H1 (cell line): ENCODE results near the gene FLT3. TPM values are rescaled to one million over a fixed set of nuclear protein-coding genes. Genes with fewer than 3 reads are reported as not detected.

Experiments
- CTCF ChIA-PET: fragments of 300-600 bp; sonication (Branson Sonifier 250); formaldehyde crosslinking; loops from one replicate; lab custom pipeline; 2021; ENCODE audit not compliant: partially characterized antibody; lab: Charles Lee
- POLR2A ChIA-PET: fragments of 300-600 bp; sonication (Branson Sonifier 250); formaldehyde crosslinking; loops from one replicate; lab custom pipeline; 2021; ENCODE audit warnings: inconsistent platforms; ENCODE audit not compliant: partially characterized antibody; lab: Charles Lee
- DNase-seq, 2 experiments: peaks; one replicate each; pipeline versions ENCODE4 v3.0.0 to v3.0.0-alpha.2; 2010 to 2022; ENCODE audit warnings: low spot score in 2 of 2, low read depth in 1 of 2, mixed read lengths in 1 of 2
- FAIRE-seq: peaks from 2 replicates; lab custom pipeline; 2011; peaks lifted over from hg19 to GRCh38; lab: Jason Lieb, UNC
- H2AFZ ChIP-seq: 2 replicates; pipeline ENCODE4 v1.8.1; 2012; ENCODE audit warnings: low read length, inconsistent platforms
- H2AK5ac ChIP-seq: 2 replicates; pipeline ENCODE4 v1.6.1; 2013; ENCODE audit warnings: low read depth, low read length
- H2BK120ac ChIP-seq: replicated peaks from 2 replicates; pipeline ENCODE3; 2013; ENCODE audit warnings: low read depth, low read length, inconsistent platforms
- H2BK12ac ChIP-seq: 2 replicates; pipeline ENCODE4 v1.6.1; 2013; ENCODE audit warnings: low read depth, low read length
- H2BK15ac ChIP-seq: 2 replicates; pipeline ENCODE4 v1.6.1; 2013; ENCODE audit warnings: low read length
- H2BK20ac ChIP-seq: 2 replicates; pipeline ENCODE4 v1.6.1; 2013; ENCODE audit warnings: low read length
- H2BK5ac ChIP-seq: 2 replicates; pipeline ENCODE4 v1.6.1; 2013; ENCODE audit warnings: low read depth, low read length
- H3K14ac ChIP-seq: 2 replicates; pipeline ENCODE4 v1.6.1; 2013; ENCODE audit warnings: inconsistent platforms; ENCODE audit not compliant: insufficient read length
- H3K18ac ChIP-seq: 2 replicates; pipeline ENCODE4 v1.6.1; 2013; ENCODE audit warnings: low read length; ENCODE audit errors: extremely low read depth
- H3K23ac ChIP-seq: 2 replicates; pipeline ENCODE4 v1.6.1; 2013; ENCODE audit warnings: inconsistent platforms; ENCODE audit not compliant: insufficient read length
- H3K23me2 ChIP-seq: 2 replicates; pipeline ENCODE4 v1.6.1; 2013; ENCODE audit warnings: low read depth, low read length
- H3K27ac ChIP-seq: 2 replicates; pipeline ENCODE4 v1.6.1; 2011; ENCODE audit warnings: low read depth, low read length, inconsistent platforms
- H3K27me3 ChIP-seq, 4 experiments: replicated peaks in 1 of 4; 1 replicate in 1 of 4; 2 replicates in 3 of 4; pipeline versions ENCODE4 v1.6.1 to v1.8.1; 2011 to 2013; ENCODE audit warnings: low read length in 3 of 4, mild to moderate bottlenecking in 3 of 4, inconsistent platforms in 2 of 4, mixed read lengths in 2 of 4, moderate library complexity in 1 of 4; ENCODE audit not compliant: control insufficient read depth in 3 of 4, insufficient read depth in 3 of 4; ENCODE audit errors: extremely low read depth in 1 of 4
- H3K36me3 ChIP-seq, 4 experiments: 2 replicates each; pipeline versions ENCODE4 v1.6.1 to v1.8.1; 2011 to 2013; ENCODE audit warnings: mild to moderate bottlenecking in 4 of 4, low read length in 3 of 4, moderate library complexity in 2 of 4, control low read depth in 1 of 4, inconsistent platforms in 1 of 4; ENCODE audit not compliant: insufficient read depth in 4 of 4, control insufficient read depth in 2 of 4
- H3K4ac ChIP-seq: replicated peaks from 2 replicates; pipeline ENCODE3; 2013; ENCODE audit warnings: low read length, low read depth, mixed read lengths, inconsistent platforms; ENCODE audit not compliant: insufficient read length
- H3K4me1 ChIP-seq, 4 experiments: replicated peaks in 1 of 4; 1 replicate in 1 of 4; 2 replicates in 3 of 4; pipeline versions ENCODE4 v1.6.1 to v1.8.1; 2011 to 2013; ENCODE audit warnings: low read length in 3 of 4, inconsistent platforms in 2 of 4, mixed read lengths in 1 of 4; ENCODE audit not compliant: insufficient read depth in 4 of 4, control insufficient read depth in 3 of 4
- H3K4me2 ChIP-seq, 2 experiments: 2 replicates each; pipeline versions ENCODE4 v1.6.1 to v1.8.1; 2011 to 2013; ENCODE audit warnings: low read depth in 2 of 2, low read length in 2 of 2, control low read depth in 1 of 2, inconsistent platforms in 1 of 2, mild to moderate bottlenecking in 1 of 2; ENCODE audit not compliant: insufficient read depth in 1 of 2
- H3K4me3 ChIP-seq, 4 experiments: fragments of 200-600, 300-600 bp in 1 of 4; sonication (generic), shearing (Covaris generic), sonication (Bioruptor Twin) in 1 of 4; 2 replicates each; pipeline versions ENCODE4 v1.5.1 to v1.8.1; 2011 to 2016; ENCODE audit warnings: low read length in 4 of 4, low read depth in 3 of 4, control low read depth in 2 of 4, inconsistent platforms in 2 of 4, mild to moderate bottlenecking in 2 of 4, mixed read lengths in 1 of 4, moderate library complexity in 1 of 4; ENCODE audit not compliant: insufficient read depth in 2 of 4; ENCODE audit errors: extremely low read depth in 1 of 4
- H3K56ac ChIP-seq: replicated peaks from 2 replicates; pipeline ENCODE3; 2013; ENCODE audit warnings: low read depth, mild to moderate bottlenecking, mixed read lengths, low read length, inconsistent platforms; ENCODE audit not compliant: insufficient read length
- H3K79me1 ChIP-seq: 2 replicates; pipeline ENCODE4 v1.6.1; 2013; ENCODE audit warnings: low read depth, low read length, control low read depth
- H3K79me2 ChIP-seq, 2 experiments: 2 replicates each; pipeline versions ENCODE4 v1.6.1 to v1.8.1; 2012 to 2013; ENCODE audit warnings: low read length in 2 of 2, mild to moderate bottlenecking in 2 of 2, inconsistent platforms in 1 of 2; ENCODE audit not compliant: insufficient read depth in 2 of 2, control insufficient read depth in 1 of 2
- H3K9ac ChIP-seq, 4 experiments: replicated peaks in 1 of 4; 1 replicate in 1 of 4; 2 replicates in 3 of 4; pipeline versions ENCODE4 v1.6.1 to v1.8.1; 2011 to 2013; ENCODE audit warnings: low read depth in 3 of 4, low read length in 3 of 4, control low read depth in 2 of 4, mild to moderate bottlenecking in 2 of 4, moderate library complexity in 2 of 4, inconsistent platforms in 1 of 4; ENCODE audit errors: extremely low read depth in 1 of 4
- H3K9me3 ChIP-seq, 2 experiments: 2 replicates each; pipeline versions ENCODE4 v1.6.1 to v1.8.1; 2012 to 2013; ENCODE audit warnings: mild to moderate bottlenecking in 2 of 2, moderate library complexity in 2 of 2, control low read depth in 1 of 2, inconsistent platforms in 1 of 2, low read depth in 1 of 2, low read length in 1 of 2, mixed read lengths in 1 of 2; ENCODE audit not compliant: insufficient read depth in 2 of 2
- H4K20me1 ChIP-seq, 2 experiments: replicated peaks in 1 of 2; 2 replicates each; pipeline versions ENCODE3 to v1.8.1; 2011 to 2013; ENCODE audit warnings: inconsistent platforms in 2 of 2, low read length in 2 of 2, mild to moderate bottlenecking in 1 of 2; ENCODE audit not compliant: insufficient read depth in 2 of 2, control insufficient read depth in 1 of 2
- H4K5ac ChIP-seq: 2 replicates; pipeline ENCODE4 v1.6.1; 2013; ENCODE audit warnings: low read length, low read depth, mixed read lengths, inconsistent platforms; ENCODE audit not compliant: insufficient read length
- H4K8ac ChIP-seq: 2 replicates; pipeline ENCODE4 v1.8.0; 2013; ENCODE audit warnings: mild to moderate bottlenecking, moderate library complexity, low read length, inconsistent platforms; ENCODE audit not compliant: insufficient read depth; ENCODE audit errors: extremely low read depth
- H4K91ac ChIP-seq: replicated peaks from 2 replicates; pipeline ENCODE3; 2013; ENCODE audit warnings: low read length, mixed read lengths, inconsistent platforms; ENCODE audit not compliant: insufficient read length
- BRCA1 ChIP-seq: IDR thresholded peaks from 2 replicates; pipeline ENCODE4 v1.6.1; 2012; ENCODE audit warnings: low read depth, low read length, improper control_type of control experiment
- CHD1 ChIP-seq: IDR thresholded peaks from 2 replicates; pipeline ENCODE4 v1.6.1; 2012; ENCODE audit warnings: low read depth, low read length, improper control_type of control experiment
- HDAC6 ChIP-seq: IDR thresholded peaks from one replicate; pipeline ENCODE4 v1.7.1; 2012; ENCODE audit warnings: low read depth, mild to moderate bottlenecking, inconsistent platforms, low read length, moderate library complexity
- RBBP5 ChIP-seq: IDR thresholded peaks from 2 replicates; pipeline ENCODE4 v1.7.1; 2012; ENCODE audit warnings: low read depth, mild to moderate bottlenecking, inconsistent platforms, low read length, moderate library complexity, borderline replicate concordance
- SIN3A ChIP-seq, 2 experiments: IDR thresholded peaks in 1 of 2; conservative IDR thresholded peaks in 1 of 2; 2 replicates each; pipeline ENCODE4 v1.6.1; 2011 to 2012; ENCODE audit warnings: low read length in 2 of 2, improper control_type of control experiment in 1 of 2, low read depth in 1 of 2, mild to moderate bottlenecking in 1 of 2
- SP2 ChIP-seq: IDR thresholded peaks from 2 replicates; pipeline ENCODE4 v1.6.1; 2012; ENCODE audit warnings: mild to moderate bottlenecking, low read length, inconsistent platforms
- TAF7 ChIP-seq: optimal IDR thresholded peaks from 2 replicates; pipeline ENCODE3; 2011; ENCODE audit warnings: low read depth, mild to moderate bottlenecking, inconsistent platforms, low read length, moderate library complexity, borderline replicate concordance
- TBP ChIP-seq: IDR thresholded peaks from 2 replicates; pipeline ENCODE4 v1.6.1; 2011; ENCODE audit warnings: low read depth, low read length, improper control_type of control experiment
- ZNF274 ChIP-seq: IDR thresholded peaks from 2 replicates; pipeline ENCODE4 v1.7.0; 2012; ENCODE audit warnings: low read length, borderline replicate concordance; ENCODE audit errors: extremely low read depth
- WGBS, 2 experiments: shearing (Covaris generic) in 1 of 2; methylation state at CpG; one replicate each; pipeline versions ENCODE4 v1.1.6 to v1.1.7; 2013 to 2015; ENCODE audit warnings: low lambda C conversion rate in 2 of 2, mixed read lengths in 2 of 2, inconsistent platforms in 1 of 2, low coverage in 1 of 2, missing lambda C conversion rate in 1 of 2; ENCODE audit not compliant: insufficient replicate concordance in 2 of 2, insufficient coverage in 1 of 2, insufficient read length in 1 of 2; ENCODE audit errors: extremely low coverage in 1 of 2, missing lambda C conversion rate in 1 of 2; 5-methylcytosine and 5-hydroxymethylcytosine counted together
- polyA plus RNA-seq, 7 experiments: library from polyadenylated mRNA; depleted of rRNA in 3 of 7; stranded (reverse) in 5 of 7; unstranded in 2 of 7; fragments of >200 nt in 5 of 7; fragments of 200-250 nt in 2 of 7; gene quantifications; 1 replicate in 5 of 7; 2 replicates in 1 of 7; 4 replicates in 1 of 7; pipeline versions ENCODE4 v1.2.1 to v1.2.3, GENCODE V29; 2011 to 2013; ENCODE audit warnings: missing spikeins in 2 of 7, mixed read lengths in 2 of 7
- total RNA-seq: library from RNA; stranded (reverse); fragmentation: NEBNext Ultra II Directional; extraction: Animal tissue kit (Norgen Biotek cat#: 25700); gene quantifications from 2 replicates; pipeline ENCODE4 v1.2.1, GENCODE V29; 2021
- TF ChIP-seq, protein P1 (sequence below): IDR thresholded peaks from 2 replicates; pipeline ENCODE4 v1.6.1; 2011; ENCODE audit warnings: low read depth, mild to moderate bottlenecking, low read length; ENCODE audit not compliant: insufficient read depth

FLT3 gene
- total and polyA plus RNA-seq, 2 of the 8 experiments (the other 6 are each of a cell fraction or from before 2014, with no cell fraction given): 0.44 to 0.71 TPM

GRCh38 chr13:28045861-28046260 lies 54.5 kb downstream of the FLT3 start:
- CTCF ChIA-PET: interaction anchor here (0.8 to 1.9 kb wide), 2 partner anchors 9 to 14 kb away, joined by 3 to 7 read pairs; no protein-coding TSS in a partner anchor
- no peak overlapping the region for H2BK12ac ChIP-seq
- POLR2A ChIA-PET: interaction anchor here (1.4 kb wide), 1 partner anchor 16 kb away, joined by 4 read pairs; no protein-coding TSS in a partner anchor
- no peaks in the 10 kb centered on the region for H4K20me1 ChIP-seq
- no peak overlapping the region for H2BK5ac ChIP-seq
- H3K18ac ChIP-seq: no peak overlapping the region
- H2BK120ac ChIP-seq: no peak overlapping the region
- H2BK20ac ChIP-seq: no peak overlapping the region
- no peak overlapping the region for H4K91ac ChIP-seq
- H3K56ac ChIP-seq: no peak overlapping the region
- no peak overlapping the region for H3K14ac ChIP-seq
- no peaks in the 10 kb centered on the region; a peak in 1 of 7 replicates for H3K27me3 ChIP-seq
- H2BK15ac ChIP-seq: no peak overlapping the region
- no peak overlapping the region for H2AFZ ChIP-seq
- no peak overlapping the region for H4K8ac ChIP-seq
- no peak overlapping the region for H3K4me3 ChIP-seq
- no peak overlapping the region for H3K9ac ChIP-seq
- no peak overlapping the region for H3K4me2 ChIP-seq
- 84% methylated on average over 3 of the region's 3 CpGs; no CpG with 5 or more reads in 1 of the 2 experiments for WGBS, 2 experiments
- H4K5ac ChIP-seq: no peak overlapping the region
- no peaks in the 10 kb centered on the region for H3K23me2 ChIP-seq
- no peaks in the 10 kb centered on the region for H3K79me2 ChIP-seq
- no peak overlapping the region for H2AK5ac ChIP-seq
- H3K27ac ChIP-seq: no peak overlapping the region
- peaks cover 2 to 17% (median 7%) of the 10 kb centered on the region in 4 experiments; a peak in 5 of 7 replicates for H3K4me1 ChIP-seq
- TF ChIP-seq ZNF274: no peak
- TF ChIP-seq CHD1: no peak
- TF ChIP-seq TBP: no peak
- no peak for TF ChIP-seq RBBP5
- no peak for TF ChIP-seq TAF7
- no peak for TF ChIP-seq HDAC6
- no peak for TF ChIP-seq SP2
- TF ChIP-seq SIN3A (conservative IDR thresholded peaks at IDR 0.05 in 1 of 2, IDR thresholded peaks at IDR 0.05 in 1 of 2; ENCODE audit: low read depth in 1 of 2, low read length in 2 of 2): no peak
- TF ChIP-seq BRCA1: no peak
- TF ChIP-seq, protein P1, sequence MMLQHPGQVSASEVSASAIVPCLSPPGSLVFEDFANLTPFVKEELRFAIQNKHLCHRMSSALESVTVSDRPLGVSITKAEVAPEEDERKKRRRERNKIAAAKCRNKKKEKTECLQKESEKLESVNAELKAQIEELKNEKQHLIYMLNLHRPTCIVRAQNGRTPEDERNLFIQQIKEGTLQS: no peak
- TF ChIP-seq, all 59 proteins: peak for 0
- Histone ChIP-seq H3K4ac (no peak overlapping the region), H3K36me3 (no peaks in the 10 kb centered on the region), H3K23ac (no peak overlapping the region), H3K79me1 (no peaks in the 10 kb centered on the region), H3K9me3 (no peaks in the 10 kb centered on the region)
- no peak for FAIRE-seq
- DNase-seq: no peak
